Measurements from ENCODE around the gene IPO4.

IPO4 gene

GRCh38 chr14:24176599-24176998 lies 12.0 kb downstream of the IPO4 start:
- DNase-seq (ENCODE audit: low read depth, low spot score): no peak

DNA sequence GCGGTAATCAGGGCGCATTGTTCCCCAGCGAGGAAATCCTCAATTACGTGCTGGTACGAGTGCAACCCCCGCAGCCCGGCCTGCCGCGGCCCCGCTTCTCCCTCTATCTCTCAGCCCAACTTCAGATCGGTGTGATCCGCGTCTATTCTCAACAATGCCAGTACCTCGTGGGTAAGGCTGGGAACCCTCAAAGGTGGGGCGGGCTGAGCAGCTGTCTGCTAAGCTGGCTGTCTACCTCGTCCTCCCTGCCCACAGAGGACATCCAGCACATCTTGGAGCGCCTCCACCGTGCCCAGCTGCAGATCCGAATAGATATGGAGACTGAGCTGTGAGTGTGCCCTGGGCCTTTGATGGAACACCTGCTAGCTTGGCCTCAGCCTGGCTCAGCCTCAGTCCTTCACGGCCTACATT lies 15.7 kb downstream of the IPO4 start:
- DNase-seq (ENCODE audit: low read depth, low spot score): no peak

DNA sequence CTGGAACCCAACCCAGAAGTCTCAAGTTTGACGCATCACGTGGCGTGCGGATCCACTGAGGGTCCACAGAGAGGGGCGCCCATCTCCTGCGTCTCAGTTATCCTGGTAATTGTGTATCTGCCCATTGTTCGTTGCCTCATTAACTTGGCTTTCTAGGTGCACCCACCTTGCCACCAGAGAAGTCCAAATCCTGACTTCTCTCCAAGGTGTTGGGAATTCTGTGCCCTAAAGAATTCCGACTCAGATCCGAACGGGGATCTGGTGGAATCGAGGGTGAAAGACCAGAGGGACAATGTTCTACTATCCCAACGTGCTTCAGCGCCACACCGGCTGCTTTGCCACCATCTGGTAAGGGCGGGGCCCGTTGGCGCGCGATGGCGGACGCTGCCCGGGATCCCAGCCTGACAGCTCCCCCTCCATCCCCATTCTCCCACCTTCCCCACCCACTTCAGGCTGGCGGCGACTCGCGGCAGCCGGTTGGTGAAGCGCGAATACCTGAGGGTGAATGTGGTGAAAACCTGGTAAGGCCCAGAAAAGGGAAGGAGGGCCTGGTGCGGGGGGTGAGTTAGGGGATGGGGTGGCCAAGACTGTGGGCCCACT lies 16.3 kb downstream of the IPO4 start:
- peak; percentile 27 for DNase-seq (ENCODE audit: low read depth, low spot score)

- DNase-seq (ENCODE audit: low read depth, low spot score): peak; percentile 99
These were observed 17.0 kb downstream of the IPO4 start, which contains the start of gene REC8 for GRCh38 chr14:24171422-24172260. TSS of gene REC8 (plus strand) at chr14:24172080. CDS start at chr14:24172553, 473 bp downstream.

DNA sequence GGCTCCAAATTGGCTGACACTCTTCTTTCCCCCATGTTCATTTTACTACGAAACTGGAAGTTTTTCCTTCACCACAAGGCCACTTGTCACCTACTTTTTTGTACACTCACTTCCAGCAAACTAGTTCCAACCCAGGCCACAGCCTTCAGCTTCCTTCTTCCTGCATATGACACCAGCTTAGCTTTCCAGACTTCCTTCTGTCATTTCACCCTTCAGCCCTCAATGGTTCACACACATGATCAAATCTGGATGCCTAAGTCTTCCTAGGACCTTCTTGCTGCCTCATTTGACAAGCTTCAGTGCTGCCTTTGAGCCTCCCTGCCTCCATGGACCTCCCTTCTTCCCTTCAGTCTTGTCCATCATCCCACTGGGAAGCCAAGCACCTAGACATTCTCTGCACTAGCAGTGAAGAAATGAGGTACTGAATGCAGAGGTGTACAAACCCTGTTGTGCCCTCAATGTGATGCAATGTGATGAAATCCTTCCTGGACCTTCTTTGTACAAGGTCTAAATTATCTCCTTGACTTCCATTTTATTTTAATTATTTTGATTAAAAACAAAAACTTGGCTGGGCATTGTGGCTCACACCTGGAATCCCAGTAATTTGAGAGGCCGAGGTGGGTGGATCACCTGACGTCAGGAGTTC lies 21.0 kb downstream of the IPO4 start:
- DNase-seq (ENCODE audit: low read depth, low spot score): no peak

DNA sequence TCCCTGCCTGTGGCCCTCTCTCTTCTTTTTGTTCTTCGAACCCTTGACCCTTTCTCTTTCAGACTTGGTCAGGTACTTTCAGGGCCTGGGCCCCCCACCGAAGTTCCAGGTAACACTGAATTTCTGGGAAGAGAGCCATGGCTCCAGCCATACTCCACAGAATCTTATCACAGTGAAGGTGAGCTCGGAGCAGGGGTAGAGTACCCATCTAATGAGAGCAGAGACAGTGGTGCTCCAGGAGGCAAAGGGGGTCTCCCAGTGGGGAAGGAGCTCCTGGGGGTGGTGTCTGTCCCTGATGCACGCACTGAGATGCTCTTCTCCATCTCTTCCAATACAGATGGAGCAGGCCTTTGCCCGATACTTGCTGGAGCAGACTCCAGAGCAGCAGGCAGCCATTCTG lies 22.8 kb downstream of the IPO4 start:
- no peak for DNase-seq (ENCODE audit: low read depth, low spot score)

DNA sequence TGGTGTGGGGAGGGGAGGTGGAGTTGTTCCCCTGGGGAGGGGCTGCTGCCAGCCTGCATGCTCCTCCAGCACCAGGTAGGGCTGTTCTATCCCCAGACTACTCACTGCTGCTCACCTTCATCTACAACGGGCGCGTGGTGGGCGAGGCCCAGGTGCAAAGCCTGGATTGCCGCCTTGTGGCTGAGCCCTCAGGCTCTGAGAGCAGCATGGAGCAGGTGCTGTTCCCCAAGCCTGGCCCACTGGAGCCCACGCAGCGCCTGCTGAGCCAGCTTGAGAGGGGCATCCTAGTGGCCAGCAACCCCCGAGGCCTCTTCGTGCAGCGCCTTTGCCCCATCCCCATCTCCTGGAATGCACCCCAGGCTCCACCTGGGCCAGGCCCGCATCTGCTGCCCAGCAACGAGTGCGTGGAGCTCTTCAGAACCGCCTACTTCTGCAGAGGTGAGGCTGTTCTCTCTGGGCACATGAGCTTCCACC lies 24.1 kb downstream of the IPO4 start:
- DNase-seq (ENCODE audit: low read depth, low spot score): no peak

DNA sequence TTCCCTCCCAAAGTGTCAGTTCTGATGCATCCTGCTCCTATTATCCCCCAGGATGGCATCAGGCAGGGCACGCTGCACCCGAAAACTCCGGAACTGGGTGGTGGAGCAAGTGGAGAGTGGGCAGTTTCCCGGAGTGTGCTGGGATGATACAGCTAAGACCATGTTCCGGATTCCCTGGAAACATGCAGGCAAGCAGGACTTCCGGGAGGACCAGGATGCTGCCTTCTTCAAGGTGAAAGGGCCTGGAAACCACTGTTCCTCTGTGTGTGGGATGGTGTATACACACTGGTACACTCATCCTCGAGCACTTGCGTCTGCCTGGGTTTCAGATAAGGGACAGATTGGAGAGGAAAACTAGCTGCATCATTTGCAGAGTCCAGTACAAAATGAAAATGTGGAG lies 26.5 kb downstream of the IPO4 start:
- no peak for DNase-seq (ENCODE audit: low read depth, low spot score)

- peak; percentile 99 for DNase-seq (ENCODE audit: low read depth, low spot score)
These were observed 27.5 kb downstream of the IPO4 start, which contains the start of gene IRF9 for GRCh38 chr14:24160850-24161804. TSS of gene IRF9 (plus strand) at chr14:24161265. CDS start at chr14:24162145, 880 bp downstream.

DNA sequence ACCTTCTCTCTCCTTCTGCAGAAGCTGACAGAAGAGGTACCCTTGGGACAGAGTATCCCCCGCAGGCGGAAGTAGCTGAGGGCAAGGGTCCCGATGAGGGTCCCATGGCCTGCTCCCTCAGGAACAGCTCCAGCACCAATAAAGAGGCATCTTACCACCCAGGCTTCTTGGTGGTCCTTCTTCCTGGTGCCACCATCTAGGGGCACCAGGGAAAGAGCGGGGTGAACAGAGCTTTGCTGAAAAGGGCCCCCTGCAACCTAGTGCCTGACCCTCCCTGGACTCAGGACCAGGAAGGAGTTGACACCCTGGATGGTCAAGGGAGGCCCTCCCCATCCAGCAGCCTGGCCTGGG lies 28.1 kb downstream of the IPO4 start:
- DNase-seq (ENCODE audit: low read depth, low spot score): no peak

DNA sequence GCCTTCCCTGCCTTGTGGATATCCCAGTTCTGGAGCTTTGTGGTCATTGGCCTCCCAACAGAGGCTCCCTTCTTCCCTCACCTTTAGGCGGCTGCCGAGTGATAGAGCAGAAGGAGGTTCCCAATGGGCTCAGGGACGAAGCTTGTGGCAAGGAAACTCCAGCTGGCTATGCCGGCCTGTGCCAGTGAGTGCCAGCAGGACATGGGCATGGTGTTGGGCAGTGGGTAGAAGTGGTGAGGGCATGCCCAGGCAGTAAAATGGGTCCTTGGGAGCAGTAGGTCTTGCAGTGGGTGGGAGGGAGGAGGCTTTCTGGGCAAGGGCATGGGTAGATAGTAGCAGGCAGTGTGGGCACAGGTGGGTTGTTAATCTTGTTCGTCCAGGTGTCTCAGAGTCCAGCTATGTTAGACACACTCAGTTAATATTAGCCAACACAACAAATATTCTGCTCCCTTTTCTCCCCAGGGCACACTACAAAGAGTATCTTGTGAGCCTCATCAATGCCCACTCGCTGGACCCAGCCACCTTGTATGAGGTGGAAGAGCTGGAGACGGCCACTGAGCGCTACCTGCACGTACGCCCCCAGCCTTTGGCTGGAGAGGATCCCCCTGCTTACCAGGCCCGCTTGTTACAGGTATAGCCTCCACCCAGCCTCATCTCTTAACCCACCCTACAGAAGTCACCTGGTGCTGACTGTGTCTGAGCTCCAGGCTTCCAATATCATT lies 28.7 kb downstream of the IPO4 start:
- DNase-seq (ENCODE audit: low read depth, low spot score): no peak

- no peak for DNase-seq (ENCODE audit: low read depth, low spot score)
These were observed 31.3 kb downstream of the IPO4 start for GRCh38 chr14:24157331-24157730.

DNA sequence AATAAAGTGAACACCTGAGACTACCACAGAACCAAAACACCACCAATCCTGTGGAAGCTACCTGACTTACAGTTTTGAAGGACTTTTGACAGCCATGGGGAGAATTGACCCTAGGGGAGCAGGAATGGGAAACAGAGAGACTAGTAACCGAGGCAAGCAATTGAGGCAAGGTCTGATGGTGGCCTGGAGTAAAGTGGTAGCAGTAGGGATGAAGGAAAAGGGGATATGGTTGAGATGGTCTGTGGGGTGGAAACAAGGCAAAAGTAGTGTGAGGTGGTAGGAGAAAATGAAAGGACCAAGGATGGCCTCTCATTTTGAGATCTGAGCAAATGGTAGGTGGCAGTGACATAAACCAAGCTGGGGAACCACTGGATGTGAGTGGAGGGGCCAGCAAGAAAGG lies 31.8 kb downstream of the IPO4 start:
- DNase-seq (ENCODE audit: low read depth, low spot score): no peak

DNA sequence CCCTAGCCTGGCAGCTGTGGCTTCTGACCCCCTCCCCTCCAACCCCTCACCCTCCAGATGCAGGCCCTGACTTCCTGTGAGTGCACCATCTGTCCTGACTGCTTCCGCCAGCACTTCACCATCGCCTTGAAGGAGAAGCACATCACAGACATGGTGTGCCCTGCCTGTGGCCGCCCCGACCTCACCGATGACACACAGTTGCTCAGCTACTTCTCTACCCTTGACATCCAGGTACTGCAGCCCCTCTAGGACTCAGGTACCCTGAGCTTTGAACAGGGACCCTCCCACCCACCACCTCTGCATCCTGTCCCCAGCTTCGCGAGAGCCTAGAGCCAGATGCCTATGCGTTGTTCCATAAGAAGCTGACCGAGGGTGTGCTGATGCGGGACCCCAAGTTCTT lies 33.5 kb downstream of the IPO4 start:
- no peak for DNase-seq (ENCODE audit: low read depth, low spot score)

DNA sequence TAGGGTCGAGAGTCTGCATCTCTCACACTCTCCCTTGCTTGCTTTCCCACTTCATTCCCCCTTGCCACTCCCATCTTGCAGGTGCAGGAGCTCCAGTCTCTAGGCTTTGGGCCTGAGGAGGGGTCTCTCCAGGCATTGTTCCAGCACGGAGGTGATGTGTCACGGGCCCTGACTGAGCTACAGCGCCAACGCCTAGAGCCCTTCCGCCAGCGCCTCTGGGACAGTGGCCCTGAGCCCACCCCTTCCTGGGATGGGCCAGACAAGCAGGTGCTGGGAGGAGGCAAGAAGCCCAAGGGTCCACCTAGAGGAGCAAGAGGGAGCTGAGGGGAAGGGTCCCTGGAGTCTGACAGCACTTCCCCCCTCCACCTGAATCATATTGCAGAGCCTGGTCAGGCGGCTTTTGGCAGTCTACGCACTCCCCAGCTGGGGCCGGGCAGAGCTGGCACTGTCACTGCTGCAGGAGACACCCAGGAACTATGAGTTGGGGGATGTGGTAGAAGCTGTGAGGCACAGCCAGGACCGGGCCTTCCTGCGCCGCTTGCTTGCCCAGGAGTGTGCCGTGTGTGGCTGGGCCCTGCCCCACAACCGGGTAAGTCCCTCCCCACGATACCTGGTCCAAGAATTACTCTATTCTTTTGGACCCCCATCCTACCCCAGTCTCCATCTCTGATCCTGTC lies 37.1 kb downstream of the IPO4 start:
- no peak for DNase-seq (ENCODE audit: low read depth, low spot score)

- no peak for DNase-seq (ENCODE audit: low read depth, low spot score)
These were observed 37.6 kb downstream of the IPO4 start for GRCh38 chr14:24150993-24151392.

DNA sequence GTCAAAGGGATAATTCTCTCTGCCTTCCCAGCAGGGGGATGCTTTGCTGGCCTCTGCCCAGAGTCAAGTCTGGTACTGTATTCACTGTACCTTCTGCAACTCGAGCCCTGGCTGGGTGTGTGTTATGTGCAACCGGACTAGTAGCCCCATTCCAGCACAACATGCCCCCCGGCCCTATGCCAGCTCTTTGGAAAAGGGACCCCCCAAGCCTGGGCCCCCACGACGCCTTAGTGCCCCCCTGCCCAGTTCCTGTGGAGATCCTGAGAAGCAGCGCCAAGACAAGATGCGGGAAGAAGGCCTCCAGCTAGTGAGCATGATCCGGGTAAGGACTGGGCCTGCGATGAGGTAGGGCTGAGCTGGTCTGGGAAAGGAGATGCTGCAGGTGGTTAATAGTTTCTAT lies 38.0 kb downstream of the IPO4 start:
- DNase-seq (ENCODE audit: low read depth, low spot score): no peak

DNA sequence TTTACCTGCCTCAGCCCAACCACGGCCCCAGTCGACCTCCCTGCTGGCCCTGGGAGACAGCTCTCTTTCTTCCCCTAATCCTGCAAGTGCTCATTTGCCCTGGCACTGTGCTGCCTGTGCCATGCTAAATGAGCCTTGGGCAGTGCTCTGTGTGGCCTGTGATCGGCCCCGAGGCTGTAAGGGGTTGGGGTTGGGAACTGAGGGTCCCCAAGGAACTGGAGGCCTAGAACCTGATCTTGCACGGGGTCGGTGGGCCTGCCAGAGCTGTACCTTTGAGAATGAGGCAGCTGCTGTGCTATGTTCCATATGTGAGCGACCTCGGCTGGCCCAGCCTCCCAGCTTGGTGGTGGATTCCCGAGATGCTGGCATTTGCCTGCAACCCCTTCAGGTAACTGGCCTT lies 38.6 kb downstream of the IPO4 start:
- no peak for DNase-seq (ENCODE audit: low read depth, low spot score)

GRCh38 chr14:24149302-24149969 lies 39.2 kb downstream of the IPO4 start:
- no peak for DNase-seq (ENCODE audit: low read depth, low spot score)

All from ELF-1 (cell line).